Measurements from ENCODE around the gene TMEM121. TPM values are rescaled to one million over a fixed set of nuclear protein-coding genes. Genes with fewer than 3 reads are reported as not detected.
"Not testable (repeated sequence)": the region's sequence is repeated elsewhere in the genome, so short reads cannot be mapped to it uniquely, and the experiment has no call there.

TMEM121 gene
- polyA plus RNA-seq, 1 experiment: 4.6 TPM

GRCh38 chr14:105560048-105560669 is 33.8 kb downstream of the TMEM121 start:
- CTCF ChIA-PET; H3K4me3 ChIP-seq (ENCODE audit: low read depth, low read length); DNase-seq (ENCODE audit: low read depth); H3K27me3 ChIP-seq (ENCODE audit: control insufficient read depth, insufficient read depth, low read length); POLR2A ChIA-PET; H3K36me3 ChIP-seq (ENCODE audit: control insufficient read depth, insufficient read depth, low read length): not testable (repeated sequence)

GRCh38 chr14:105561345-105561744 is 35.0 kb downstream of the TMEM121 start:
- DNase-seq (ENCODE audit: low read depth); CTCF ChIA-PET; POLR2A ChIA-PET; H3K36me3 ChIP-seq (ENCODE audit: control insufficient read depth, insufficient read depth, low read length); H3K4me3 ChIP-seq (ENCODE audit: low read depth, low read length); H3K27me3 ChIP-seq (ENCODE audit: control insufficient read depth, insufficient read depth, low read length): not testable (repeated sequence)

GRCh38 chr14:105562713-105563346 is 36.4 kb downstream of the TMEM121 start:
- H3K36me3 ChIP-seq (ENCODE audit: control insufficient read depth, insufficient read depth, low read length): no peaks in the 10 kb centered on the region
- CTCF ChIA-PET: no interaction called here
- TF ChIP-seq CTCF (IDR thresholded peaks at IDR 0.05; ENCODE audit: insufficient read depth, low read depth, low read length): no peak
- POLR2A ChIA-PET: no interaction called here
- no peak overlapping the region for H3K4me3 ChIP-seq (ENCODE audit: low read depth, low read length)
- H3K27me3 ChIP-seq (ENCODE audit: control insufficient read depth, insufficient read depth, low read length): no peaks in the 10 kb centered on the region
- DNase-seq (ENCODE audit: low read depth): no peak

GRCh38 chr14:105563347-105563737 is 37.0 kb downstream of the TMEM121 start:
- POLR2A ChIA-PET: no interaction called here
- no peak for TF ChIP-seq CTCF (IDR thresholded peaks at IDR 0.05; ENCODE audit: insufficient read depth, low read depth, low read length)
- Histone ChIP-seq H3K27me3 (ENCODE audit: control insufficient read depth, insufficient read depth, low read length) (no peaks in the 10 kb centered on the region), H3K4me3 (ENCODE audit: low read depth, low read length) (no peak overlapping the region), H3K36me3 (ENCODE audit: control insufficient read depth, insufficient read depth, low read length) (no peaks in the 10 kb centered on the region)
- CTCF ChIA-PET: no interaction called here
- DNase-seq (ENCODE audit: low read depth): no peak

GRCh38 chr14:105564536-105564935 is 38.2 kb downstream of the TMEM121 start:
- H3K27me3 ChIP-seq (ENCODE audit: control insufficient read depth, insufficient read depth, low read length); H3K36me3 ChIP-seq (ENCODE audit: control insufficient read depth, insufficient read depth, low read length); POLR2A ChIA-PET; H3K4me3 ChIP-seq (ENCODE audit: low read depth, low read length); CTCF ChIA-PET; DNase-seq (ENCODE audit: low read depth): not testable (repeated sequence)

- POLR2A ChIA-PET; H3K36me3 ChIP-seq (ENCODE audit: control insufficient read depth, insufficient read depth, low read length); DNase-seq (ENCODE audit: low read depth); CTCF ChIA-PET; H3K27me3 ChIP-seq (ENCODE audit: control insufficient read depth, insufficient read depth, low read length); H3K4me3 ChIP-seq (ENCODE audit: low read depth, low read length): not testable (repeated sequence)
These were observed 39.0 kb downstream of the TMEM121 start for GRCh38 chr14:105565185-105565919.

GRCh38 chr14:105566248-105567163 is 40.1 kb downstream of the TMEM121 start:
- POLR2A ChIA-PET; H3K4me3 ChIP-seq (ENCODE audit: low read depth, low read length); CTCF ChIA-PET; DNase-seq (ENCODE audit: low read depth); H3K36me3 ChIP-seq (ENCODE audit: control insufficient read depth, insufficient read depth, low read length); H3K27me3 ChIP-seq (ENCODE audit: control insufficient read depth, insufficient read depth, low read length): not testable (repeated sequence)

GRCh38 chr14:105567164-105568103 is 41.1 kb downstream of the TMEM121 start:
- H3K27me3 ChIP-seq (ENCODE audit: control insufficient read depth, insufficient read depth, low read length); H3K36me3 ChIP-seq (ENCODE audit: control insufficient read depth, insufficient read depth, low read length); POLR2A ChIA-PET; H3K4me3 ChIP-seq (ENCODE audit: low read depth, low read length); DNase-seq (ENCODE audit: low read depth); CTCF ChIA-PET: not testable (repeated sequence)

GRCh38 chr14:105568140-105568843 is 41.9 kb downstream of the TMEM121 start:
- H3K4me3 ChIP-seq (ENCODE audit: low read depth, low read length); CTCF ChIA-PET; DNase-seq (ENCODE audit: low read depth); H3K36me3 ChIP-seq (ENCODE audit: control insufficient read depth, insufficient read depth, low read length); POLR2A ChIA-PET; H3K27me3 ChIP-seq (ENCODE audit: control insufficient read depth, insufficient read depth, low read length): not testable (repeated sequence)

Measured in BJ (cell line).